ENCODE results near the gene NFKBIE. TPM values are rescaled to one million over a fixed set of nuclear protein-coding genes. Genes with fewer than 3 reads are reported as not detected.
A peak's percentile ranks its signal among the peaks of the same experiment; 100 is the strongest.

The NFKBIE gene
- total and polyA plus RNA-seq, 9 of the 15 experiments (the other 6 are each of a cell fraction or from before 2014, with no cell fraction given): 2.1 to 16.4 (median 11.7) TPM

- TF ChIP-seq AFF1 (IDR thresholded peaks at IDR 0.05; ENCODE audit: low read depth in 1 of 2, partially characterized antibody in 2 of 2) (no peak), ZNF695 (CRISPR knock-in tag; IDR thresholded peaks at IDR 0.05) (no peak), ATF3 (IDR thresholded peaks at IDR 0.05) (no peak), ATF3 (CRISPR knock-in tag; conservative IDR thresholded peaks at IDR 0.05) (0 out of 2 replicates have a peak, but pooled peaks have one; percentile 27), PPARD (CRISPR knock-in tag; IDR thresholded peaks at IDR 0.05) (no peak), CSDE1 (IDR thresholded peaks at IDR 0.05) (no peak), KLF6 (CRISPR knock-in tag; IDR thresholded peaks at IDR 0.05; ENCODE audit: borderline replicate concordance) (no peak), TFE3 (CRISPR knock-in tag; IDR thresholded peaks at IDR 0.05) (no peak), ZNF561 (CRISPR knock-in tag; conservative IDR thresholded peaks at IDR 0.05) (no peak), PHB (CRISPR knock-in tag; IDR thresholded peaks at IDR 0.05) (no peak), ZNF644 (tag; IDR thresholded peaks at IDR 0.05; ENCODE audit: low read depth) (no peak), ZNF212 (CRISPR knock-in tag; IDR thresholded peaks at IDR 0.05) (no peak), ZC3H4 (CRISPR knock-in tag; IDR thresholded peaks at IDR 0.05; ENCODE audit: borderline replicate concordance) (0 out of 2 replicates have a peak, but pooled peaks have one; percentile 1), POLR2A (conservative IDR thresholded peaks at IDR 0.05) (peak; percentile 56), FOXK2 (conservative IDR thresholded peaks at IDR 0.05 in 1 of 2, IDR thresholded peaks at IDR 0.05 in 1 of 2; ENCODE audit: low read depth in 2 of 2) (no peak), HNRNPL (IDR thresholded peaks at IDR 0.05; ENCODE audit: low read depth, low read length) (peak; percentile 48), PCBP2 (IDR thresholded peaks at IDR 0.05; ENCODE audit: low read depth, low read length, poor library complexity, severe bottlenecking) (no peak), PRPF4 (IDR thresholded peaks at IDR 0.05; ENCODE audit: insufficient read depth, low read depth, low read length, poor library complexity, severe bottlenecking) (no peak), ZNF23 (CRISPR knock-in tag; IDR thresholded peaks at IDR 0.05) (no peak), SIX5 (IDR thresholded peaks at IDR 0.05; ENCODE audit: borderline replicate concordance in 1 of 2, insufficient read depth in 1 of 2, low read depth in 1 of 2, low read length in 2 of 2) (no peak), MLLT1 (IDR thresholded peaks at IDR 0.05) (no peak)
Observed at GRCh38 chr6:44249082-44249748, 16.1 kb downstream of the NFKBIE start (continued).
